LHCN-M2 (cell line): ENCODE results near the gene LACC1. TPM values are rescaled to one million over a fixed set of nuclear protein-coding genes. Genes with fewer than 3 reads are reported as not detected.

ENCODE experiments used
- DNase-seq: peaks from one replicate; pipeline ENCODE4 v3.0.0-alpha.2; 2012; ENCODE audit warnings: low read depth
- polyA plus RNA-seq: library from polyadenylated mRNA; unstranded; fragments of >200 nt; gene quantifications from one replicate; pipeline ENCODE4 v1.2.1, GENCODE V29; 2012; ENCODE audit warnings: missing spikeins
- total RNA-seq: library from RNA; depleted of rRNA; stranded (reverse); fragments of >200 nt; gene quantifications from 2 replicates; pipeline ENCODE4 v1.2.3, GENCODE V29; 2014; rRNA removed

LACC1 gene
- 5.1 and 6.8 TPM in 2 replicates for total RNA-seq
- 1.3 TPM for polyA plus RNA-seq

DNA sequence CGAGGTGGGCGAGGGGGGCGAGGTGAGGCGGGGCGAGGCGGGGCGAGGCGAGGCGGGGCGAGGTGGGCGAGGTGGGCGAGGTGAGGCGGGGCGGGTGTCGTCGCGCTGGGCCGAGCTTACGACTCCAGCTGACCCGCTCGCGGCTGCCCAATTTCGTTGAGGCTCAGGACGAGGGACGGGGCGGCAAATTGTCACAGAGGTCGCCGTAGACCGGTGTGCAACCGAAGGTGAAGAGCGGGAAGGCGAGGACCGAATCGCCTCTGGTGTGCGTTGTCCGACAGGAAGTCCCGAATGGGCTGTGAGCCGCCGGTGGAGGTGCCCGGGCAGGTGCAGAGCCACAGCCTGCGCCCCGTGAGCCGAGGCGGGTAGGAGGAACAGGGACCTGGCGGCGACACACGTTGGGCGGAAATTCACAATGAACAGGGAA lies at the start of gene LACC1:
Gene LACC1 (plus strand): TSS at position 150 of the 427 bp plus-strand sequence. CDS start 1,082 bp downstream, outside the sequence.
- DNase-seq, result no peak

DNA sequence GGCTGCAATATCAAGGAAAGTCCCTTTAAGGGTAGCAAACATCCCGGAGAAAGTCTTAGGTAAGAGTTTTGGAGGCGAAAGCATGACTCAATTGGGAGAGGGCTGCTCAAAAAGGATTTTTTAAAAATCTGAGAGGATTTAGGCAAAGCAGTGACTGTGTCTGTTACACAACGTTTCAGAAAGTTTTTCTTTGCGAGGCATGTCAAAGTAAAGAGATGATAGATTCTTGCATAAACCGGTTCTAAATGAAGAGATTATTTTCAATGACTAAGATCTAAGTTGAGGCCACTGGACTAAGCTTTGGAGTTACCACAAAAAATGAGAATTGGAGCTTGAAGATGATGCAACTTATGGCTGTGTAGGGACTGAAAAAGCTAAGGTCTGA lies 49.2 kb upstream of the LACC1 start:
- DNase-seq, result peak; percentile 89

DNA sequence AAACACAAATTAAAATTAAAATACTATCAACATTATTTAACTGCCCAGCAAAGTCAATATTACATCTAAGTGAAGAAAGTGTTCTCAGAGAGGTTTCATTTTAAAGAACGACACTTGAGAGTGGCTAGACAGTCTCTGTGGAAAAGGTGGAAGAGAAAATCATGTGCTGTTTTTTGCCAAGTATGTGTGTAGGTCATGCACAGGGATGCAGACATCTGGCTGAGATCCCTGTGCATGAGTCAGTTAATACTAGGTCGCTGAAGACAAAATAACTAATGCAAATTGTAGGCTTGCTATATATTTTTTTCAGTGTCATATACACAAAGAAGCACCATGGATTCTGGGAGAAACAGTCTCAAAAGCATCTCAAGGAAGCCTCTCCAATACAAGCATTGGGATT lies 48.6 kb upstream of the LACC1 start:
- peak; percentile 27 for DNase-seq

DNA sequence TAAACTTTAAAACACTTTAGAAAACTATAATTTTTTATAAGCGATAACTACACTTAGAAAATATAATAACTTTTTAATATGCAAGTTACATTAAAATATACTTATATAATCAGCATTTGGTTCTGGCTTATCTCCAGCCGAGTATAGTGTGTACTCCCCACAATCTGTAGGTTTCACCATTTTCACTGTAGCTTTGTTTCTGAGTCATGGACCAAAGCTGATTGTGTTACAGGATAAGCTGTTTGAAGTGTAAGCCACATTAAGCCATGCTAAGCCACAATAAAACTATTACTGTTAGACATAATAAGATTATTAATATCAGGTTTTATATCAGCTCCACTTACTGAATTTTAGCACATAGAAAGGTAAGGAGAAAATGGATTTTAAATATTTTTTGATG lies 44.0 kb upstream of the LACC1 start:
- DNase-seq, result peak; percentile 65

DNA sequence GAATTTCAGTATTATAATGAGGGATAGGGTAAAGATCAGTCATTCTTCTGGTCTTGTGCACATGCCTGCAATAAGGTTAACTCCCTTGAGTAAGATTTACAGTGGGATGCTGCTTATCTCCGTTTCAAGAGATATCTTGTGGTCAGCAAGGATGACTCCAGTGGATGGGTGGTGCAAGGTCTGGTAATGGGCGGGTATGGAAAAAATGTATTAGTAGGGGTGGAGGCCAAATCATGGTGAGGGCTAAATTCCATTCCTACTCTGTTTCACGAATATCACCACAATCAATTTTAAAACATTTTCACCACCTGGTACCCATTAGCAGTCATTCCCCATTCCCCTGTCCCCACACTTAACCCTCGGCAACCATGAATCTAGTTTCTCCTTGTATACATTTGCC lies 40.8 kb upstream of the LACC1 start:
- DNase-seq, result peak; percentile 14

DNA sequence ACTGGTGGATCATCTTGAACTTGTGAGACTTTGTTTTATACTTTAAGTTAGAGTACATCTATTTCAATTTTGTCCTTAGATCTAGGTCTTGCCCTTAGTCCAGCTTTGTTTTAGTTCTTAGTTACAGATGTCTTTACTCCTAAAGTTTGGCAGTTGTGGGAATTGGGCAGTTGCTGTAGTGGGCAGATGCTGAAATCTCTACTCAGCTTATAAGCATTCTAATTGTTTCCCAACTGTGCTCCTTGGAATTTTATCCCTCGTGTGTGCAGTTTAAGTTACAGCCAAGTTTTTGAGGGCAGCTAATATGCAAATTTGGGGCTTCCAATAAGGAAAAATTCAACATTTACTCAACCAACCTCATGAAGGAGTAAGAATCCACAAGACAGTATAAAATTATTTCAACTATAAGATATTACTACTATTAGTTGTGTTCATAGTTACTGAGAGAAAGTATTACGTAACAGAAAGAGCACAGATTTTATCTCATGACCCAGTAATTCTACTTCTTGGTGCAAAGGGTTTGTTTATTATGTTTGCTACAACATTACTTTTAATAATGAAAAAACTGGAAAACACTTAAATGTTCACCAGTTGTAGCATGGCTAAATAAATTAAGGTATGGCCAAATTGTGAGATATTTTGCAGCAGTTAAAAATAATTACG lies 33.1 kb upstream of the LACC1 start:
- peak; percentile 64 for DNase-seq

DNA sequence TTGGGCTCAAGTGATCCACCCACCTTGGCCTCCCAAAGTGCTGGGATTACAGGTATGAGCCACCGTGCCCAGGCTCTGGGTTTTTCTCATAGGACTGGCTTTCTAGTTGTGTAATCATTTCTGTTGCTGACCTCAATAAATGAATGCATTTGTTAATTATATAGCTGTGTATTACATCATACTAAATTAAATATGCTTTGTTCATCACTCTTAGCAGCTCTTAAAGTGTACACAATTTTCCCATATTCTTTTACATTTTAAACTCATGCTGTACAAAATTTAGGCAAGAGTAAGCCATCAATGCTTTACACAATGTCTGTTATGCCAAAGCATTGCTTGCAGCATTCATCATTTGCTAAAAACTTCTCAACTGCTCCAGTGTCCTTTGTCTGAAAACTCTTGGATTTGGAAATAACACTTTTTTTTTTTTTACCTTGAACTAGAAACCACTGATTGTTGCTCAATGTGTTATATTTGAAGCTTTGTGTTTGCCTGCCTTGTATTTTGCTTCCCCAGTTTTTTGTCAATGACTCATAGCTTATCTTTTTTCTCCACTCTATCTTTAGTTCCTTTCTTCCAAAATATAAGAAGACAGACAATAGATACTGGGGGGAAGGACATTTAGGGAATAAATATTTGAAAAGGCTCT lies 31.6 kb upstream of the LACC1 start:
- DNase-seq, result peak; percentile 79

DNA sequence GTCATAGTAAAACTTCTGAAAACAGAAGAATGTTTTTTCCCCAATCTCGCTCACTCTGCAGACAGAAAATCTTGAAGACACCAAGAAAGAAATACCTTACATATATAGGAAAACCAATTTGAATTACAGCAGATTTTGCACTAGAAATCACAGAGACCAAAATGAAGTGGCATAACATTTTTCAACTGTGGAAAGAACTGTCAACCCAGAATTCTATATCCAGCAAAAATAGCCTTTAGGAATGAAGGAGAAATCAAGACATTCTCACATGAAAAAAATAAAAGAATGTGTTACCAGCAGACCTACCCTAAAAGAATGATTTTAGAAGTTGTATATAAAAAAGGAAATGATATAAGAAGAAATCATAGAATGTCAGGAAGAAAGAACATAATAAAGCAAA lies 28.8 kb upstream of the LACC1 start:
- DNase-seq, result no peak

DNA sequence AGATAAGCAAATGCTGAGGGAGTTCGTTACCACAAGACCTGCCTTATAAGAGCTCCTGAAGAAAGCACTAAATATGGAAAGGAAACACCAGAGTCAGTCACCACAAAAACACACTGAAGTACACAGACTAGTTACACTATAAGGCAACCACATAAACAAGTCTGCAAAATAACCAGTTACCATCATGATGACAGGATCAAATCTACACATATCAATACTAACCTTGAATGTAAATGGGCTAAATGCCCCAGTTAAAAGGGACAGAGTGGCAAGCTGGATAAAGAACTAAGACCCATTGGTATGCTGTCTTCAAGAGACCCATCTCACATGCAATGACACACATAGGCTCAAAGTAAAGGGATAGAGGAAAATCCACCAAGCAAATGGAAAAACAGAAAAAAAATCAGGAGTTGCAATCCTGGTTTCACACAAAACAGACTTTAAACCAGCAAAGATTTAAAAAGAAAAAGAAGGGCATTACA lies 26.7 kb upstream of the LACC1 start:
- no peak for DNase-seq

DNA sequence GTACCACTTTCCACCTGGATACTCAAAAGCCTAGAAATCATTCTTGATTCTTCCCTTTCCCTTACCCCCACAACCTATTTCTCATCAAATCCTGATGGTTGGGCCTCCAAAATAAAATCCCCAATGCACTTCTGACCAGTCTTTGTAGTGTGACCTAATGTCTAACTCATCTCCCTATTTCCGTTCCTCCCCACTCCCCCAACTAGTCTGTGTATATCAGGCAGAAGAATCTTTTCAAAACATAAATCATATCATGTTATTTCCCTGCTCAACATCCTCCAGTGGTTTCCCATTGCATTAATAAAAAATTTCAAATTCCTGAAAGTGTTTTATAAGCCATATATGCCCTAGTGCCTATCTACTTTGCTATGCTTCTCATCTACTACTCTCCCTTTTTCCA lies 17.8 kb upstream of the LACC1 start:
- no peak for DNase-seq

DNA sequence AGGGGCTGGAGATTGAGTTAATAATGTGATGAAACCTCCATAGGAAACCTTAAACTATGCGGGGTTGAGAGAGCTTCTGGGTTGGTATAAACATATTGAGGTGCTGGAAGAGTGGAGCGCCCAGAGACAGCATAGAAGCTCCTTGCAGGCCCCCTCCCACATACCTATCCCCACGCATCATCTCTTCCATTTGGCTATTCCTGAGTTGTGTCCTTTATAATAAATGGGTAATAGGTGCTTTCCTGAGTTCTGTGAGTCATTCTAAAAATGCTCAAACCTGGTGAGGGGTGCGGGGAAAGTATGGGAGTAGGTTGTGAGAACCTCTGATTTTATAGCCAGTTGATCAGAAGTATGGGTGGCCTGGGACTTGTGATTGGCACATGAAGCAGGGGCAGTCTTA lies 14.8 kb upstream of the LACC1 start:
- DNase-seq, result no peak

DNA sequence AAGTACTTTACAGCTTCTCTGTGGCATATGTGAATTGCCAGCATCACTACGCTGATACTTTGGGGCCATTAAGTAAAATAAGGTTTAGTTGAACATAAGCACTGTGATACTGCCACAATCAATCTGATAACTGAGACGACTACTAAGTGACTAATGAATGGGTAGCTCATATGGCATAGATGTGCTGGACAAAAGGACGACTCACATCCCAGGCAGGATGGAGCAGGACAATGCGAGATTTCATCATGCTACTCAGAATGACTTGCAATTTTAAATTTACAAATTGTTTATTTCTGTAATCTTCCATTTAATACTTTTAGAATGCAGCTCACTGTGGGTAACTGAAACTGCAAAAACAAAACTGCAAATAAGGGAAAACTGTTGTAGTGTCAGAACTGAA lies 13.8 kb upstream of the LACC1 start:
- DNase-seq, result peak; percentile 76

DNA sequence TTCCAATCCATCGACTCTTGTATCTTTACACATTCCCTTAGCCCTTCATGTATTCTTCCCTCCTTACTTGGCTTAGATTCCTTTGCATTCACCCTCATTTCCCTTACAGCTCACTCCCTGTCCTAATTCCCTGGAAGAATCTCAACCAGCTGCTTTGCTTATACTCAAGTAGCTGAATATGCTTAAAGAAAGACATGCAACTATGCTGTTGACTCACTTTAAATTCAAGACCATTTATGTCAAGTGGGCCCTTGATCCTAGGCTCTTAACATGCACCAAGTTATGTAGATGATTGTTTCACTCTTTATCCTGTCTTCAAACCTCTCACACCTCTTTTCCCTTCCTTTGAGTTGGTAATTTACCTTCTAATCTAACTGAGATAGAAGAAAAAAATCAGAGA lies 7.5 kb upstream of the LACC1 start:
- DNase-seq, result no peak

DNA sequence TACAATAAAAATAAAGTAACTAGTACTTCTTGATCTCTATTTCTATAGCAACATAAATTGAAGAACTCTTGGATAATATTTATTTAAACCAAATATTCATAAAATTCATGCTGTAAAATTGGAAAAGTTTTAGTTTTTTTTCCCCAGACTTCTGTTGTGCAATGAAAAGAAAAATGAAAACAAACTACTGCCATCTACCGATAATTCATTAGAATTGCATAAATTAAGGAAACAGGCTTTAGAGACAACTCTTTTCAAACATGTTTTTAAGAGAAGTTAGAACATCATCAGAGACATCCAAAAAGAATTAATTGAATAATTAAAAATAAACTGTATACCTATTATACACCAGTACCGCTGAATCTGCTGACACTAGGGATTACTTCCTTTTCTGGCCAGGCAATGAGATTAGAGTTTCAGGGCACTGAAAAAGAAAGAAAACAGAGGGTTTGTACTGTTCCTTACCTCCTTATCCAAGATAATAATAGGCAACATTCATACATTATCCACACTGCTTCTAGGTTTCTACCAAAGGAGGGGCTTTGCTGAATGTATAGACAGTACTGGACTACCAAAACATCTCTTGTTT lies 5.1 kb upstream of the LACC1 start:
- DNase-seq, result peak; percentile 30

DNA sequence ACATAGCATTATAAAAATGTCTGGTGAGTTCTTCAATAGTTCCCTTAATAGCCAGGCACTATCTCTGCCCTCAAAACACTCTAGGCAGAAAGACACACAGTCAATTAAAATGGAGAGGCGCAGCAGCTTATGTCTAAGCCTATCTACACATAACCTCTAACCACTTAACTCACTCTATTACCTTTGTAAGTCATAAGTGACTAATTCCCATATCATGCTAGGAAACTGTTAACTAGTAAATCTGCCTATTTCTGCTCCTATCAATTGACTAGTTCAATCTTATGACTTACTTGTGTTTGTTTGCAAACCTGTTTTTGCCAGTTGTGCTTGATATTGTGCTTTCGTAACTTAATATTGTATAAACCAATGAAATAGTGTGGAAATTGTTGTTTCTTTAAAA lies 3.3 kb upstream of the LACC1 start:
- DNase-seq, result no peak

DNA sequence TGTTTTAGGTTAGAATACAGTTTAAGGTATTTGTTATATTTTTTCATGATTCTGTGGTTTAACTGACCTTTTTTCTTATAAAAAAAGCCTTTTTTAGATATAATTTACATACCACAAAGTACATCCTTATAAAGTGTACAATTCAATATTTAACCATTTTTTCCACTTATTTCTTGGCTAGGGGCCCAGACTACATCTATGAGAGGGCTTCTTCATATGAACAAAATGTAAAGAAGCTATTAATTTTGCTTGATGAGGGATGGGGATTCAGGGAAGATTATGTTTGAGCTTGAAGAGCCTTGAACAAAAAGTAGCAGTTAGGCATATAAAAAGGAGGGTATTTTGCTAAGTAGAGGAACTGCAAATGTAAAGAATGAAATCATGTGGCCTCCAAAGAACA lies 2.4 kb upstream of the LACC1 start:
- DNase-seq, result no peak

DNA sequence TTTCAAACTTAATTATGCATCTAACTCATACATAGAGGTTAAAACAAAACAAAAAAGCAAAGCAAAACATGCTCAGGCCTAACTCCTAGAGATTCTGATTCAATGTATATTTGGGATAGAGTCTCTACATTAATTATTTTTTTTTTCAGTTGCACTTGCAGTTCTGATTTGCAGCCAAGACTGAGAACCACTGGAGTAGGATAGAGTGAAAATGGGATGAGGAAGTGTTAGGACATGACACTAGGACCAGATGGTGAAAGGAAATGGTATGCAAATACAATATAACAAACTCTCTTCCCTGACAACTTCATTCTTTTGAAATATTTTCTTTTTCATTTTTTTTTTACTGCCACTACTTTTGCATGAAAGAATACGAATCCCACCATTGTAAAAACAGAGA lies 1.9 kb upstream of the LACC1 start:
- peak; percentile 9 for DNase-seq

DNA sequence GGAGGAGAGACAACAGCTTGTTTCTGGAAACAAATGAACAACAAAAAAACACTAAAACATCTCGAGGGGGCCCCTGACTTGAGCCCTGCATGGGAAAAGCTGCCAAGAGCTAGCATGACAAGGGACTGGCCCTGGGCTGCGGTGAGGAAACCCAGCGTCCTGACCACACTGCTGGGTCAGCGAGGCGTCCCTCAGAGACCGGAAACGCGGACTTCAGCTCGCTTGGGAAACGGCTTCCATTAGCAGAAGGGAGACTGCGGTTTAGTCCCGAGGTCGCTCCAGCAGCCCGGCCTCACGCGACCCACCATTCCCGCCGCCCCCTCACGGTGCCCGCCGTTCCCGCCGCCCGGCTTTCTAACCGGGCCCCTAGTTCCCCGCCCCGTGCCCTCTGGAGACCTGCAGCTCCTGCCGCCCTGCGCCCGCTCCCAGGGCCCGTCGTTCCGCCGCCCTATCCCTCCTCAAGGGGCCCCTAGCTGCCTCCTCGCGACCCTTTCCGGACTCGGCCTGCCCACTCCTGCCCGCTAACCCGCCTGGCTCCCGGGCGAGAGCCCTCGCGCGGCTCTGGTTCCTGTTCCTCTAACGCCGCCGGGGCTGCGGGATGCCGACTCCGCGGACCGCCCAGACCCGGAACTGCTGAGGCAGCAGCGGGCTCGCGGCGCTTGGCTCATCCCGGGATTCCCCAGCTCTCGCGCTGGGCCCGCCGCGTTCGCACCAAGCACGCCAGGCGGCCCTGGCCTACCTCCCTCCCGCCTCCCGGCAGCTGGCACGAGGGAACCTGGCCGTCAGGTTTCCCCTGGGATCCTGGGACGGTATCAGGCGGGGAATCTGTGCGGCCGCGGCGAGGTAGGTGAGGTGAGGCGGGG lies 581 bp upstream of the LACC1 start, which contains the start of gene CCDC122:
Gene CCDC122 (minus strand): TSS at position 849 of the 863 bp plus-strand sequence. CDS start 10,364 bp downstream, outside the sequence.
- DNase-seq, result peak; percentile 79

DNA sequence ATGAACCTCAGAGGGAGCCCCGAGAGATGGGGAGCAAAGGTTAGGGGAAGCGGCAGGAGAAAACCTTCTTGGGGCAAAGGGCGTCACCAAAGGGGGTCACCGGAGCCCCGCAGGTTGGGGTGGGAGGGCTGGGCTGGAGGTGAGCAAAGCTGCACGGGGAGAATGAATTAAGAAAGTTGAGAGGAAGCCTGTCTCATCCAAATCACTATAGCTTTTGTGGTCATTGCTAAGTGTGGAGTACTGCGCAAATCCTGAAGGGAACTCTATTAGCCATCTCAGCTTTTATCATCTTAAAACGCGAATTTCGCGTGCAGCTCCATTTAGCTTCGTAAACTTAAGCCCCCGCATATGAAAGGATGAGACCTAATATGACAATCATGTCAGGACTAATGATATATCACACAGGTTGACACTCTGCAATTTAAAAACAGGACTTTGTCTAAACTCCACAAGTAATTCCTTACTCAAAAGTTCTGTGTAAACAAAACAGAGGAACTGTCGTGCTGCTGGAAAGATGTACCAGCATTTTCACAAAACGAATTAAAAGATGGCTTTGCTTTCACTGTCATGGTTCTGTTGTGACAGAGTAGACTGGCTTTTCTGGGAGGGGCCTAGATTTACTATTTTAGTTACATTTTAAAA lies 631 bp downstream of the LACC1 start:
- DNase-seq, result no peak

DNA sequence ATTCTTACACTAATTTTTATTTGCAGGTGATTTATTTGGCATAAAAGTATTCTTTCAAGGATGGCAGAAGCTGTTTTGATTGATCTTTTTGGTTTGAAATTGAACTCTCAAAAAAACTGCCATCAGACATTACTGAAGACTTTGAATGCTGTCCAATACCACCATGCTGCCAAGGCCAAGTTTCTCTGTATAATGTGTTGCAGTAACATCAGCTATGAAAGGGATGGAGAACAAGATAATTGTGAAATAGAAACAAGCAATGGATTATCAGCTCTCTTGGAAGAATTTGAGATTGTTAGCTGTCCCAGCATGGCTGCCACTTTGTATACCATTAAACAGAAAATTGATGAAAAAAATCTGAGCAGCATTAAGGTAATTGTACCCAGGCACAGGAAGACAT lies 1.2 kb downstream of the LACC1 start:
- DNase-seq, result no peak

DNA sequence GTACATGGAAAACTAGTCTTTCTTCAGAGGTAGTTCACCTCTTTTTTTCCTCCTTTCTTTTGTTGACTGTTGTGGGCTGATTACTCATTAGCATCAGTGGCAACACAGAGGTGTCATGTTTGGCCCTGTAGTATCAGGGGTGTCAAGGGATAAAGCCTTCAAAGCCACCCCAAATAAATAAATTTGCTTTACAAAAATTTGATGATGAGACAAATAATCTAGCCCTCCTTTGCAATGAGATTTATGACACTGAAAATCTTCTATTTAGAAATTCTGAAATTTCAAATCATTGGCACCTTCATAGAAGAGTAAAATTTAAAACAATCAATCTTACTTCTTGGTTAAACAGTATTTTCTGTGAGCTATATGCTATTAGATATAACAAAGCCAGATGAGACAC lies 1.9 kb downstream of the LACC1 start:
- no peak for DNase-seq
